ENCODE results near the gene ADARB2.
"Not testable (repeated sequence)": the region's sequence is repeated elsewhere in the genome, so short reads cannot be mapped to it uniquely, and the experiment has no call there.

ADARB2 gene

GRCh38 chr10:1232164-1232911, 505.0 kb downstream of the ADARB2 start:
- FAIRE-seq = no peak

DNA sequence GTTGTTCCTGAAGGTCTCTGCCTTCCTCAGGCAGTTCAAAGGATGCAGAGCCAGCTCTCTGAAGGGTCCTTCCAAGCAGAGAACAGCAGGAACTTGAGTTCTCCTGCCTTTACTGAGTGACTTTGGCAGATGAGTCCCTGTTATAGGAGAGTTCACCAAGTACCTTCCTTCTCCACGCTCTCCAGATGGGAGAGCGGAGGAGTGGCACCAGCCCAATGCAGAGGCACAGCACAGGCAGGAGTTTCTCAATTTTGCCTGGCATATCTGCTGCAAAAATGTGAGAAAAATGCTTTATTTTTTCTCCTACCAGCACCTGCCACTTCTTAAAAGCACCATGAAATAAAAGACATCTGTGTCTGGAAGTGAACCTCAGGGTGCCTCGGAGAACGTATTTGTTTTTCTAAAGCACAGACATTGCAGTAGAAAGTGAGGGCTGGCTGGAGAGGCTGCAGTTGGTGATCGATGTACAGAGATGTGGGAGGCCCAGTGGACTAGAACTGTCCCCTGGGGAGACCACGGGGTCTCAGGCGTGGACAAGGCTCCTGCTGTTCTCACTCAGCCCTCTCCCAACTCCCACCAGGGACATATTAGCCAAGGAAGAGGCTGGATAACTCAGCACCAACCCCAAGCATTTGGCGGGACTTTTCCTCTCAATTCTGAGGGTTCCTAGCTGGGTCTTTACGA, 506.6 kb downstream of the ADARB2 start:
- no peak for FAIRE-seq

DNA sequence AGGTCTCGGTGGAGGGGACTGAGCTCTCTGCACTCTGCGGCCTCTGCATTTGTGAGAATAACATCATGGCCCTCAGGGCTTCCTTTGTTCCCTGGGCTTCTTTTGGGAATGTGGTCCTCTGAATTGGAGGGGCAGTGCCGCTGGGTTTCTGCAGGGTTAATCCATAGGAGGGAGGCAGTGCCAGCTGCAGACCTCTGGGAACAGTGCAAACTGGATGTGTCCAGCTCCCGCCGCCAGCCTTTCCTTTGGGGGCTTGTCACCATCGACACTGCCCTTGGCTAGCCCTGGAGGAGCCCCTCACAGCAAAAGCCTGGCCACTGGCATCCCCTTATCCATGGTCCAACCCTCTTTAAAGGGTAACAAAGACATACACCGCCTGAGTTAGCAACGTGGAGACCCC, 507.2 kb downstream of the ADARB2 start:
- no peak for FAIRE-seq

GRCh38 chr10:1229574-1229973, 507.8 kb downstream of the ADARB2 start:
- FAIRE-seq = no peak

DNA sequence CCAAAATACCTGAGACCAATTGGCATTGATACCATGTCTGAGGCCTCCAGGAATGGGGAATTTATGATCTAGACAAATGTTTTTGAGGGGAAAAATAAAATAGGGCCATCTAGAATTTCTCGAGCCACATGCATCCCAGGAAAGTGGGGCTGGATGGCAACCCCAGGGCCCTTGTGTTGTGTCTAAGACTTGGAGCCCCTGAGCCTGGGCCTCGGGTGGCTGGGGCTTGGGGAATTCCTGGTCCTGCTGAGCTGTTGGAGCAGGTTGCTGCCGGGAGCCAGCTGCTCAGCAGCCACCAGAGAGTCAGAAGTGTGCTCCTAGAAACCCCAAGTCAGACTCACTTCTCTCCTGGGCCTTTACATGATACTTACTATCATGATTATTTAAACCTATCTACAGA, 508.2 kb downstream of the ADARB2 start:
- FAIRE-seq = no peak

GRCh38 chr10:1228467-1228975, 508.8 kb downstream of the ADARB2 start:
- FAIRE-seq = no peak

- no peak for FAIRE-seq
Measured at GRCh38 chr10:1227510-1228402, 509.6 kb downstream of the ADARB2 start.

DNA sequence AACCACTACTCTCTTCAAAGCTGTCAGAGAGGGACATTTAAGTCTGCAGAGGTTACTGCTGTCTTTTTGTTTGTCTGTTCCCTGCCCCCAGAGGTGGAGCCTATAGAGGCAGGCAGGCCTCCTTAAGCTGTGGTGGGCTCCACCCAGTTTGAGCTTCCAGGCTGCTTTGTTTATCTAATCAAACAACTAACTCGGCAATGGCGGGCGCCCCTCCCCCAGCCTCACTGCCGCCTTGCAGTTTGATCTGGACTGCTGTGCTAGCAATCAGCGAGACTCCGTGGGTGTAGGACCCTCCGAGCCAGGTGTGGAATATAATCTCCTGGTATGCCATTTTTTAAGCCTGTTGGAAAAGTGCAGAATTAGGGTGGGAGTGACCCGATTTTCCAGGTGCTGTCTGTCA, 510.4 kb downstream of the ADARB2 start:
- not testable (repeated sequence) for FAIRE-seq

DNA sequence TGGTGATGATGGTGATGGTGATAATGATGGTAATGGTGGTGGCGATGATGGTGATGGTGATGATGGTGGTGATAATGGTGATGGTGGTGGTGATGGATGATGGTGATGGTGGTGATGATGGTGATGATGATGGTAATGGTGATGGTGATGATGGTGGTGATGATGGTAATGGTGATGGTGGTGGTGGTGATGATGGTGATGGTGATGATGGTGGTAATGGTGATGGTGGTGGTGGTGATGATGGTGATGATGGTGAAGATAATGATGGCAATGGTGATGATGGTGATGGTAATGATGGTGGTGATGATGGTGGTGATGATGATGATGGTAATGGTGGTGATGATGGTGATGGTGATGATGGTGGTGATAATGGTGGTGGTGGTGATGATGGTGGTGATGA, 517.5 kb downstream of the ADARB2 start:
- FAIRE-seq = not testable (repeated sequence)

GRCh38 chr10:1217661-1218060, 519.7 kb downstream of the ADARB2 start:
- no peak for FAIRE-seq

- FAIRE-seq = no peak
Measured at GRCh38 chr10:1217237-1217587, 520.1 kb downstream of the ADARB2 start.

- FAIRE-seq = no peak
Measured at GRCh38 chr10:1216574-1217236, 520.6 kb downstream of the ADARB2 start.

DNA sequence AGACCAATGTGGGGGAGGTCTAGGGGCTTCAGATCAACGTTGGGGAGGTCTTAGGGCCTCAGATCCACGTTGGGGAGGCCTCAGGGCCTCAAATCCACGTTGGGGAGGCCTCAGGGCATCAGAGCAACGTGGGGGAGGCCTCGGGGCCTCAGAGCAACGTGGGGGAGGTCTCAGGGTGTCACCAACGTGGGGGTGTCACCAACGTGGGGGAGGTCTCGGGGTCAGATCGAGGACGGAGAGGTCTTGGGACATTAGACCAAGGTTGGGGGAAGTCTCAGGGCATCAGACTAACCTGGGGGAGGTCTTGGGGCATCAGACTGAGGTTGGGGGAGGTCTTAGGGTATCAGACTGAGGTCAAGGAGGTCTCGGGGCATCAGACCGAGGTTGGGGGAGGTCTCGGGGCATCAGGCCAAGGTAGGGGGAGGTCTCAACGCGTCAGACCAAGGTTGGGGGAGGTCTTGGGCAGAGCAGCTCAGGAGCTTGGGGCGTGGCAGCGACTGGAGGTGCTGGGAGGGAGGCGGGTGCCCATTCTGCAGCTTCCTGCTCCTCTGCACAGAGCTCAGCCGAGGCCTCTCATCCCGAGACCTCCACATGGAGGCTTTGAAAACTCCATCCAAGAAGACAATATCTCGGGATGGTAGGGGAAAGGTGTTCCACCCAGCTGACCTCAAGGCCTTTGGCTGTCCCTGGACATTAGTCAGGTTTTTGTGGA, 521.3 kb downstream of the ADARB2 start:
- FAIRE-seq = no peak

- no peak for FAIRE-seq
Measured at GRCh38 chr10:1214882-1215540, 522.3 kb downstream of the ADARB2 start.

- FAIRE-seq = no peak
Measured at GRCh38 chr10:1214071-1214675, 523.2 kb downstream of the ADARB2 start.

- no peak for FAIRE-seq
Measured at GRCh38 chr10:1213252-1214070, 523.9 kb downstream of the ADARB2 start.

DNA sequence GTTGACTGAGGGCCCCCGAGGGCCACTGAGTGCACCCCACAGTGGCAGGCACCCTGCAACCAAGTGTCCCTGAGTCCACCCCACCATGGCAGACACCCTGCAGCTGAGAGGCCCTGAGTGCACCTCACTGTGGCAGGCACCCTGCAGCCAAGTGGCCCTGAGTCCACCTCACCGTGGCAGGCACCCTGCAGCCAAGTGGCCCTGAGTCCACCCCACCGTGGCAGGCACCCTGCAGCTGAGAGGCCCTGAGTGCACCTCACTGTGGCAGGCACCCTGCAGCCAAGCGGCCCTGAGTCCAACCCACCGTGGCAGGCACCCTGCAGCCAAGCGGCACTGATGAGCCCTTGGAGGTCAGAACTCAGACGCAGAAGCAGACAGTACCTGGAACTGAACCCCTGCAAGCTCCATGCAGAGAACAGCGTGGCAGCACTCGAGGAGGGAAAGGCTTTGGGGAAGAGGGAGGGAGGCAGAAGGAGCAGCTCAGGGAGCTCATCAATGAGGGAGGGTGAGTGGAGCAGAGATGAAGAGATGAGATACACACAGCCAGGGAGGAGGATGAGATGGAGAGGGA, 524.7 kb downstream of the ADARB2 start:
- no peak for FAIRE-seq

GRCh38 chr10:1211844-1212570, 525.3 kb downstream of the ADARB2 start:
- FAIRE-seq = no peak

- FAIRE-seq = no peak
Measured at GRCh38 chr10:1210667-1211066, 526.7 kb downstream of the ADARB2 start.

Data from colon (tissue), 2 donors.